Neural crest cell (in vitro differentiated cells): Measurements from ENCODE around the gene PARP9. TPM values are rescaled to one million over a fixed set of nuclear protein-coding genes. Genes with fewer than 3 reads are reported as not detected.

ENCODE experiments used
- DNase-seq: peaks from one replicate; pipeline ENCODE4 v3.0.0; 2021; ENCODE audit warnings: low read depth, mixed read lengths, low spot score
- H3K27ac Mint-ChIP-seq: one replicate; pipeline ENCODE4 v1.8.0; 2021; ENCODE audit warnings: mild to moderate bottlenecking, mixed read lengths; ENCODE audit not compliant: unreplicated experiment
- H3K27me3 Mint-ChIP-seq: 2 replicates; pipeline ENCODE4 v1.8.0; 2021; ENCODE audit warnings: low read depth, mild to moderate bottlenecking, mixed read lengths
- H3K36me3 Mint-ChIP-seq: 2 replicates; pipeline ENCODE4 v1.8.0; 2021; ENCODE audit warnings: low read depth, mild to moderate bottlenecking, mixed read lengths
- H3K4me1 Mint-ChIP-seq: 2 replicates; pipeline ENCODE4 v1.8.0; 2021; ENCODE audit warnings: mixed read lengths
- H3K4me3 Mint-ChIP-seq: one replicate; pipeline ENCODE4 v1.8.0; 2021; ENCODE audit warnings: mild to moderate bottlenecking, mixed read lengths
- H3K9me3 Mint-ChIP-seq: 2 replicates; pipeline ENCODE4 v1.8.0; 2021; ENCODE audit warnings: mixed read lengths
- CTCF ChIP-seq: fragments of 200-600 bp; sonication (generic); conservative IDR thresholded peaks from 2 replicates; pipeline ENCODE4 v1.5.0; 2021; ENCODE audit warnings: antibody characterized with exemption, mild to moderate bottlenecking
- total RNA-seq: library from RNA; stranded (reverse); gene quantifications from 2 replicates; pipeline ENCODE4 v1.2.1, GENCODE V29; 2021

PARP9 gene
- total RNA-seq, 1 donor from 2014 or later = 3.0 TPM

DNA sequence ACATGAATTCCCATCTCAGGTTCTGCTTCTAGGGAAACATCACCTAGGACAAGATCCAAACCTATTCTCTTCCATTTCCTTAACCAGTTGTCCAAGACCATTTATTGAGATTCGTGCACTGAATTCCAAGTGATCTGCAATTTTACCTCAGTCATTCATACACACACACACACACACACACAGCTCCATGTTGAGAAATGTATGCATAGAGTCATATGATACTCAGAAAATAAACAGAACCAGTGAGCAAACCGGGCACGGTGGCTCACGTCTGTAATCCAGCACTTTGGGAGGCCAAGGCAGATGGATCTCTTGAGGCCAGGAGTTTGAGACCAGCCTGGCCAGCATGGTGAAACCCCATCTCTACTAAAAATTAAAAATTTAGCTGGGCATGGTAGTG, 43.2 kb downstream of the PARP9 start:
- Mint-ChIP-seq H3K4me3 (no peak overlapping the region), H3K9me3 (no peaks in the 10 kb centered on the region), H3K27me3 (peaks cover 10% of the 10 kb centered on the region), H3K4me1 (no peaks in the 10 kb centered on the region), H3K27ac (no peak overlapping the region), H3K36me3 (no peaks in the 10 kb centered on the region)
- TF ChIP-seq CTCF = no peak
- no peak for DNase-seq

DNA sequence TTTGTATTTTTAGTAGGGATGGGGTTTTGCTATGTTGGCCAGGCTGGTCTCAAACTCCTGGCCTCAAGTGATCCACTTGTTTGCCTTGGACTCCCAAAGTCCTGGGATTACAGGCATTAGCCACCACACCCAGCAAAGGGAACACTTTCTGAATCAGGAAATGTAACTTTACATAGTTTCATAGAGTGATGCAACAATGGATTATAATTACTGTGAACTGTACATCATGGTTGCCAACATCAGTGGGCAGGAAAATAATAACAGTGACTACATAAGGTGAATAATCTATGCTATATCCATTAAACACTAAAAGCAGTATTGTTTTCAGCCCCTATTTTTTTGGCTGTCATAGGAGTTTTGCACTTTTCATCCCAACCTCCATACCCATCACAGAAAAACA, 44.4 kb downstream of the PARP9 start:
- H3K27me3 Mint-ChIP-seq = peaks cover 12% of the 10 kb centered on the region
- no peaks in the 10 kb centered on the region for H3K9me3 Mint-ChIP-seq
- H3K27ac Mint-ChIP-seq = no peak overlapping the region

DNA sequence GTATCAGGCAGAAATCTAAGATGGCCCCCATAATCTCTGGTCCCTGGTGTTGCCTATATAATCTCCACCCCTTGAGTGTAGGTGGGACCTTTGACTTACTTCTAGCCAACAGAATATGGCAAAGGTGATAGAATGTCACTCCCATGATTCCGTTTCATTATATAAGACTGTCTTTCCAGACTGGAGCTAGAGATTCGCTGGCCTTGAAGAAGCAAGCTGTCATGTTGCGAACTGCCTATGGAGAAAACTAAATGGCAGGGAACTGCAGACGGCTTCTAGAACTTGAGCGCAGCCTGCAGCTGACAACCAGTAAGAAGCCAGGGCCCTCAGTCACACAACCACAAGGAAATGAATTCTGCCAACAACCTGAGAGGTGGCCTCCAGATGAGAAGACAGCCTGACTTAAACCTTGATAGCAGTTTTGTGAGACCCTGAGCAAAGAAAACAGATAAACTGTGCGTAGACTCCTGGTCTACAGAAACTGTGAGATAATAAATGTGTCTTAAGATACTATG, 47.2 kb downstream of the PARP9 start:
- no peaks in the 10 kb centered on the region for H3K9me3 Mint-ChIP-seq
- H3K4me1 Mint-ChIP-seq = peaks cover 19% of the 10 kb centered on the region
- H3K27me3 Mint-ChIP-seq = peaks cover 12% of the 10 kb centered on the region
- no peak overlapping the region for H3K27ac Mint-ChIP-seq
- no peaks in the 10 kb centered on the region for H3K36me3 Mint-ChIP-seq
- no peak for DNase-seq
- TF ChIP-seq CTCF = no peak
- peak overlapping the region; percentile 13 for H3K4me3 Mint-ChIP-seq

More for the DNA sequence above, 44.4 kb downstream of the PARP9 start:
- Mint-ChIP-seq H3K36me3 (no peaks in the 10 kb centered on the region), H3K4me1 (peaks cover 4% of the 10 kb centered on the region), H3K4me3 (no peak overlapping the region)
- TF ChIP-seq CTCF = no peak
- no peak for DNase-seq

- Mint-ChIP-seq H3K36me3 (peaks cover 2% of the 10 kb centered on the region), H3K4me3 (peak overlapping the region; percentile 60), H3K4me1 (peaks cover 29% of the 10 kb centered on the region), H3K9me3 (no peaks in the 10 kb centered on the region), H3K27me3 (peaks cover 12% of the 10 kb centered on the region), H3K27ac (no peak overlapping the region)
- no peak for TF ChIP-seq CTCF
- DNase-seq = no peak
Observed at GRCh38 chr3:122515870-122516269, 48.2 kb downstream of the PARP9 start.

DNA sequence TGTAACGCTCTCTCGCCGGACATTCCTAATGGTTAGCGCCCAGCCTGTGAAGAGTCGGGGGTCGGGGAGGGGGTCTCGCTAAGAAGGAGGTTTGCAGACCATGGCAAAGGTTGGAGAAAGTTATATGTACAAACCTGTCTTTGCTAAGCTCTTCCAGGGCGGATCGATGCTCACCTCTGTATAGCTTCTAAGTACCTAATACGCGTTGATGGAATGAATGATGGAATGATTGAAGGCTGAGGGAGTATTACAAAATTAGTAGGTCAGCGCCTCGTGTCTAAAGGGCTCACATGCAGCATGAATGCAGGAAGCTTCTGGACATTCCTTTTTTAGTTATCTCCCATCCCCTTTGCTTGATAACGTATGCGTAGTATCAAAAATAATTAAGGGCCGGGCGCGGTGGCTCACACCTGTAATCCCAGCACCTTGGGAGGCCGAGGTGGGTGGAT, 49.1 kb downstream of the PARP9 start:
- Mint-ChIP-seq H3K27me3 (peaks cover 10% of the 10 kb centered on the region), H3K4me3 (peak overlapping the region; percentile 90), H3K36me3 (peaks cover 3% of the 10 kb centered on the region), H3K27ac (peak overlapping the region; percentile 93), H3K9me3 (no peaks in the 10 kb centered on the region), H3K4me1 (peaks cover 33% of the 10 kb centered on the region)
- DNase-seq = no peak
- TF ChIP-seq CTCF = no peak
